HS-5 (cell line): Measurements from ENCODE around the gene TET2.
A peak's percentile ranks its signal among the peaks of the same experiment; 100 is the strongest.

ENCODE experiments used
- DNase-seq: peaks from one replicate; pipeline ENCODE4 v3.0.0-alpha.2; 2012; ENCODE audit warnings: low read depth

The TET2 gene

GRCh38 chr4:105236202-105236915 is 89.7 kb downstream of the TET2 start:
- DNase-seq: no peak

- no peak for DNase-seq
Measured at GRCh38 chr4:105236916-105237311, 90.2 kb downstream of the TET2 start.

DNA sequence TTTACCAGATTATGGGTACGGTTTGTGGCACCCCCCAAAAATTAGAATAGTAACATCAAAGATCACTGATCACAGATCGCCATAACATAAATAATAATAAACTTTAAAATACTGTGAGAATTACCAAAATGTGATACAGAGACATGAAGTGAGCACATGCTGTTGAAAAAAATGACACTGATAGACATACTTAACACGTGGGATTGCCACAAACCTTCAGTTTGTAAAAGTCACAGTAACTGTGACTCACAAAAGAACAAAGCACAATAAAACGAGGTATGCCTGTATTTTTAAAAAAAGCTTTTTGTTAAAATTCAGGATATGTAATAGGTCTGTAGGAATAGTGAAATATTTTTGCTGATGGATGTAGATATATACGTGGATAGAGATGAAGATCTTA is 93.4 kb downstream of the TET2 start:
- no peak for DNase-seq

GRCh38 chr4:105241451-105241850 is 94.8 kb downstream of the TET2 start:
- DNase-seq: no peak

DNA sequence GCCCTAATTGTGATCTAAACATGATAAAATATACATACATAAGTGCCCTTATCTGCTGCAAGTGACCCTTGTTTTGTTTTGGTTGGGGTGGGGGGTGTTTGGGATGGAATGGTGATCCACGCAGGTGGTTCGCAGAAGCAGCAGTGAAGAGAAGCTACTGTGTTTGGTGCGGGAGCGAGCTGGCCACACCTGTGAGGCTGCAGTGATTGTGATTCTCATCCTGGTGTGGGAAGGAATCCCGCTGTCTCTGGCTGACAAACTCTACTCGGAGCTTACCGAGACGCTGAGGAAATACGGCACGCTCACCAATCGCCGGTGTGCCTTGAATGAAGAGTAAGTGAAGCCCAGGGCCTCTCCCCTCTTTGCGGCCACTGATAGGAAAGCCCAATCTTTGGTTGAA is 96.8 kb downstream of the TET2 start:
- DNase-seq: no peak

DNA sequence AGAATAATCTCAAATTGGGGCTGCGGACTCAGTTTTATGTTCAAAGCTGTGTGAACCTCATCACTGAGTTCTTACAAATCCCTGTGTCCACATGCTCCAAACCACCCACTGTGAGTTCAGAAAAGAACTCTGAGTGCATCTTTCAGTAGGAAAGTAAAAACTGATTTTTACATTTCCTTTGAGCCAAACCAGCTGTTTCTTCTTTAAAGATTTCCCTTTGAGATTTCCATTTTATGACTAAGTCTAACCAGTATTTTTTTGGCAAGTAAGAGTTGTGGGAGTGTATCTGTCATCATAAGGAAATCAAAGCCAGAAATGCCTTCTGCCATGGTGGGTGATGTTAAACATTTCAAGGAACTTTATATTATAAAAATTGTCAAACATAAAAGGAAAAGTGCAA is 100.0 kb downstream of the TET2 start:
- DNase-seq: peak; percentile 33

- no peak for DNase-seq
Measured at GRCh38 chr4:105248613-105249012, 101.9 kb downstream of the TET2 start.

DNA sequence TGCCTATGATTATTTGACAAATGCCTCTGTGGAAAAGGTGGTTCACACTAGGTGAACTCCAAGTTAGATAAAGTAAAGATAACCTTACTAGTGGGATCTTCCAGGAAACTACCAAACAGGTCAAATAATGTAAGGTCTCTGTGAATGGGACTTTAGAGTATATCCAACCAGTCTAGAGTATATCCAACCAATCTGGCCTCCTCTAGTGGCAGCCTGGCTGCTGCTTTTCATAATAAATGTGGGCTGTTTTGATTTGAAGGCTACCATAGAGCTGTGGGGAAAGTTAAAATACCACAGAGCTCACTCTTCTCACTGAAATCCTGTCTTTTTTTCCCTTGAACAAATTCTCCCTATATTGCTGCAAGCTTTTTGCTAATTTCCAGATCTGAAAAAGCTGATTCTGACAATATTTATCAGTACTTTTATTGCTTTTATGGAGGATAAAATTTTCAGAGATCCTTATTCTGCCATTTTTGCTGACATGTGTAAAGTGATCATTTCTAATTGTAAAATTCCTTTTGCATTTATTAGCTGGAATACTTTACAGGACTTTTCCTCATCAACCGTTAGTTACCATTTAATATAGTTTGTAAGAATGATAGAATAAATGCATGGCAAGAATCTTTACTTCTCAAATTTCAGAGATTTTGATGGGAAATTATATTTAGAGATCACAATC is 111.3 kb downstream of the TET2 start:
- no peak for DNase-seq

- no peak for DNase-seq
Measured at GRCh38 chr4:105265689-105266088, 119.0 kb downstream of the TET2 start.

DNA sequence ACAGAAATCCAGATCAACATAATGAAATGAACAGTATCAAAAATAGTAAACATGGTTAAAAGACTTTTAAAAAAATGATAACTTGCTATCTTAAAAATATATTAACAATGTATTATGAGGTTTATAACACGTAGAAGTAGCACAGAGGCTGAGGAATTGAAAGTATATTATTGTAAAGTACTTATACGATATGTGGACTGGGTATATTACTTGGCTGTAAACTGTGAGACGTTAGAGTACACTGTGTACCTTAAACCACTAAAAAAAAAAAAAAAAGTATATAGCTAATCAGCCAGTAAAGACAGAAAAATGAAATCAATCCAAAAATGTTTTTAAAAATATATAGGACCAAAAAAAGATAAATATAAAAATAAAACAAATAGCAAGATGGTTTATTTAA is 120.6 kb downstream of the TET2 start:
- DNase-seq: no peak

DNA sequence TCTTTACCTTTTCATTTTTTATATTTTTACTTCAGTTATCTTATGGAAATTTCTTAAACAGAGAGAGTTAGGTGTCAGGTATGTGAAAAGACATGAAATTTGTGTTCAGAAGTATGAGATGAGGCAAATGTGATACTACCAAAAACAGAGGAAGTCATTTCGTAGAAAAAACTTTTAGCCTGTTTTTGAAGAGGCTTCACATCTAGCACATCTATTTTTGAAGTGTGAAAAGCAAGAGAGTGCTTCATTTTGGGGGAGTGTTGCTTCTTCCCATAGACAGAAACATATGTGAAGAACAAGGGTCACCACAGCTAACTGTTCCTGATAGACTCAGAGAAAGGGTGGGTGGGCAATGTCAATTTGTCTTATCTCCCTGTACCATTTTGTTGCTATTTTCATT is 125.3 kb downstream of the TET2 start:
- no peak for DNase-seq

- no peak for DNase-seq
Measured at GRCh38 chr4:105273230-105273629, 126.6 kb downstream of the TET2 start.

DNA sequence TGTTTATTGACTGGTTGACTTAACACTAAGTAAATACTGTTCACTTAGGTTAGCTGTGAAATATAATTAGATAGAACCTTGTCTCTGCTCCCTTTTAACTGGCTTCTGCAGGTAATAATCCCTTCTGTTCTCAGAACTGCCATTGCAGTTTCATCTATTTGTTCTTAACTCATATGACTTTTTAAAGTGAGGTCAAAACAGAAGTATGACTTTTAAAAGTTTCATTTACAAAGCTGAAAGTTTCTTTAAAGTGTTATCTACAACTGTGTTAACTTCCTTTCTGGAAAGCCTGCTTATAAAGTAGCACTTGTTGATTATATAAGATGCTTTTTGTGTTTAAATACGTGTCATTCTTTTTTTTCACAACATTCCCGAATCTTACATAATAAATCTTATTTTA is 127.4 kb downstream of the TET2 start:
- no peak for DNase-seq

DNA sequence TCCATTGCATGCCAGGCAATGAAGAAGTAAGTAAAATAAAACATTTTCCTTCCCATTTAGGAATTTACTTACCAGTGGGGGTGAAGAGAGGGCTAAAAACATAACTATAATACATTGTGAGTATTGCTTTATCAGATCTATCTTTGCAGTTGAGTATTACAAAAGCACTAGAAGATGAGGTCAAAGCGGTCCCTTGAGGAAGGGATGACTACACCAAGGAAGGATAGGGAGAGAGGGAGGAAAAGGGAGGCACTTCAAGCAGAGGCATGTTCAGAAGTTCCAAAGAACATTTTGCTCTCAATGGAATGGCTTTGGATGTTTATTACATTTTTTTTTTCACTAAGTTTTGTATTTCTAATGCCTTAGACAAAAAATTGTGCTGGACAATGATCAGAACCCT is 127.8 kb downstream of the TET2 start:
- DNase-seq: no peak

GRCh38 chr4:105276361-105277104 is 129.9 kb downstream of the TET2 start:
- no peak for DNase-seq

GRCh38 chr4:105277702-105278101 is 131.0 kb downstream of the TET2 start:
- no peak for DNase-seq

- DNase-seq: no peak
Measured at GRCh38 chr4:105279314-105279713, 132.6 kb downstream of the TET2 start.

DNA sequence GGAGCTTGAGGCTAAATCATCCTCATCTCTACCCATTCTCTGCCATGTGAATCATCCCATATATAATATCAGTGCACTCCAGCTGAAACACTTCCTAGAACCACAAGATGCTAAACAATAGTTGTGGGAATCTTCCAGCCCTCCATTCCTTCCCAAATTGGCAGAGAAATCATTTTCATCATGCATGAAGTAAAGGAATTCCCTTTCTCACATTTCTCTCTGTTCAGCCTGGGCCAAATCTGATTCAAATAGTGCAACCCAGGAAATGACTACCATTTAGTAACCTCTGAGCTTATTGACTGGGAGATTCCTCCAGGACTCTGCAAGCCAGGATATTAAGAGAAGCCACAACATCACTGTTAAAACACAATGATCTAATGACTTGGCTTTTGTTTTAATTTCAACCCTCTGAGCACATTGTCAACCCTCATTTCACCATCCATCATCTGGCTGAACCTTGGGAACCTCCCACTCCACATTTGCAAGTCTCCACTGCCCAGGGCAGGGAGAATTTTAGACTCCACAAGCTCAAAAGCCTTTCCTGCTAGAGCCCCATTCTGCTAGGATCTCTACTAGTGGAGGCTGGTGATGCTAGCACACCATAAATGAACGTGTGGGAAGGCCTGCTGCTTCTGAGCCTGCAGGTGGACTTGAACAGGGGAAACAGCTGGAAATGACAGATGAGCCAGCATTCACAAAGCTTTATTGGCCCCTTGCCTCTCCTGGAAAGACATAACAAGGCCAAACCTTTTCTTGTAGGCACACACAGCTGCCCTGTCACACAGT is 133.9 kb downstream of the TET2 start:
- peak; percentile 88 for DNase-seq

GRCh38 chr4:105281124-105281415 is 134.4 kb downstream of the TET2 start:
- DNase-seq: no peak

DNA sequence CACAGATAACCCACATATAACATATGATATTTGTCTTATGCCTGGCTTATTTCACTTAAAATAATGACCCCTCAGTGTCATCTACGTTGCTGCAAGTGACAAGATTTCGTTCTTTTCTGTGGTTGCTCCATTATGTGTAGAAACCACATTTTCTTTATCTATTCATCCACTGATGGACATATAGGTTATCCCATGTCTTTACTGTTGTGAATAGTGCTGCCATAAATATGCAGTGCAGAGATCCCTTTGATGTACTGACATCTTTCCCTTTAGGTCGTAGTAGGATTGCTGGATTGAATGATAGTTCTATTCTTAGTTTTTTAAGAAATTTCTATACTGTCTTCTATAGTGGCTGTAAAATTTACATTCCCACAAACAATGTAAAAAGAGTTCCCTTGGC is 135.8 kb downstream of the TET2 start:
- no peak for DNase-seq

DNA sequence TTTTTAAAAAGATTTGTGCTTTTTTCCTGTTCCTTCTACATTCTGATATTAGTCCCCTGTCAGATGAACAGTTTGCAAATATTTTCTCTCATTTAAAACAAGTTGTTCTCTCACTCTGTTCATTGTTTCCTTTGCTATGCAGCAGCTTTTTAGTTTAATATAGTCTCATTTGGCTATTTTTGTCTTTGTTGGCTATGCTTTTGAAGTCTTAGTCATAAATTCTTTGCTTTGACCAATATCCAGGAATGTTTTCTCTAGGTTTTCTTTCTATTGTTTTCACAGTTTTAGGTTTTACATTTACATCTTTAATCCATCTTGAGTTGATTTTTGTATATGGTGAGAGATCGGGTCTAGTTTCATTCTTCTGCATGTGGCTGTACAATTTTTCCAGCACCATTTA is 136.8 kb downstream of the TET2 start:
- no peak for DNase-seq

GRCh38 chr4:105288121-105288520 is 141.4 kb downstream of the TET2 start:
- no peak for DNase-seq

DNA sequence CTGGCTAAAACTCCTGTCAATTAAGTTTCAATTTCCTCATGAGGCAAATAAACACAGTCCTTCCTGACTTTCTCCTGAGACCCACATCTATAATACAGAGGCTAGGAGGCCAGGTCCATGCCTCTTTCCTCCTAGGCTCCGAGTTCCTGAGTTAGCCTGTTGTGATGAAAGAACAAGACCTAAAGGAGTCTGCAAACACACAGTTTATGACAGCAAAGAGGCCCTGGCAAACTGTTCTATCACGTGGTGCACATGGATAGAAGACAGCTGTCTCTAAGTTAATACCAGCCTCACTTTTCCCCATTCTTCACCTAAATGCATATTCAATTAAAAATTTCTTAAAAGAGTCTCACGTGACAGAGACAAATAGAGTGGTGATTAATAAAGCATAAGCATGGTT is 145.2 kb downstream of the TET2 start:
- no peak for DNase-seq
